ENCODE measurements around the gene NHLRC1. TPM values are rescaled to one million over a fixed set of nuclear protein-coding genes. Genes with fewer than 3 reads are reported as not detected.

The NHLRC1 gene
- total RNA-seq, result 1.8 and 2.0 TPM in 2 replicates

GRCh38 chr6:18122128-18123093, at the start of gene NHLRC1:
NHLRC1 (minus strand) TSS chr6:18122677; CDS start chr6:18122606, 71 bp downstream.

GRCh38 chr6:18155150-18155863, 32.8 kb upstream of the NHLRC1 start, which contains the start of gene KDM1B:
KDM1B (plus strand) TSS chr6:18155422; CDS start chr6:18159896, 4,474 bp downstream.

GRCh38 chr6:18154507-18155149, 32.2 kb upstream of the NHLRC1 start, which contains the start of gene TPMT:
TPMT (minus strand) TSS chr6:18155077; CDS start chr6:18149127, 5,950 bp downstream.

Other genes starting within 250 kb of the NHLRC1 start
- gene KIF13A, start 135.0 kb downstream of the NHLRC1 start, total RNA-seq, result 26.1 and 29.3 TPM in 2 replicates
- 11.0 and 11.1 TPM in 2 replicates for gene TPMT, start 32.4 kb upstream of the NHLRC1 start, total RNA-seq
- 18.0 and 23.3 TPM in 2 replicates for gene KDM1B, start 32.7 kb upstream of the NHLRC1 start, total RNA-seq
- 84.5 and 143 TPM in 2 replicates for gene DEK, start 141.9 kb upstream of the NHLRC1 start, total RNA-seq